ENCODE results near the gene MSL2.
"Not testable (repeated sequence)": the region's sequence is repeated elsewhere in the genome, so short reads cannot be mapped to it uniquely, and the experiment has no call there.

Gene MSL2

DNA sequence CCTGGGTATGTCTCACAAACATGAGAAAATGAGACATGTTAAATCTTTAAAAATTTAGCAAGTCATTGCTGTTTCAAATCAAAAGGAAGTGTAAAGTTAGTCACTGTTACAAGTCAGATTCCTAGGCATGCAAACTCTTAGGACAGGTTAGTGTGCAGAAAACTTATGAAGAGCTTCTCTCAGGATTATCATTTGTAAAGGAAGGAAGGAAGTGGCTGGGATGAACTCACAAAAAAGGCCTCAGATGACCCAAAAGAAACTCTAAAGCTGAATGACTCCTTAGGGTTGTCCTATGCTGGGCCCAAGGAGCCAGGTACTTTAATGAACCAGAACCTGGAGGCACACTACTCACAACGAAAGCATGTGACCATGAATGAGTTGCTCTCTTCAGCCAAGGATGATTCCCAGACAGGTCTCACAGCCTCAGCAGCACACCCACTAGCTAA, 25.0 kb downstream of the MSL2 start:
- no peaks in the 10 kb centered on the region for H3K27me3 ChIP-seq (ENCODE audit: control insufficient read depth, insufficient read depth, low read length)
- H3K4me3 ChIP-seq (ENCODE audit: low read length), result no peak overlapping the region
- no CpG with 5 or more reads among the region's 1 CpG for WGBS (ENCODE audit: insufficient coverage, insufficient read length)
- H3K36me3 ChIP-seq (ENCODE audit: control insufficient read depth, insufficient read depth, low read length), result no peaks in the 10 kb centered on the region
- H3K27ac ChIP-seq (ENCODE audit: low read length), result no peak overlapping the region
- DNase-seq (ENCODE audit: low read depth, low spot score), result no peak
- no peaks in the 10 kb centered on the region for H3K9me3 ChIP-seq (ENCODE audit: control insufficient read depth, insufficient read depth, low read length)
- H3K4me1 ChIP-seq (ENCODE audit: control insufficient read depth, insufficient read depth, low read length), result no peaks in the 10 kb centered on the region

DNA sequence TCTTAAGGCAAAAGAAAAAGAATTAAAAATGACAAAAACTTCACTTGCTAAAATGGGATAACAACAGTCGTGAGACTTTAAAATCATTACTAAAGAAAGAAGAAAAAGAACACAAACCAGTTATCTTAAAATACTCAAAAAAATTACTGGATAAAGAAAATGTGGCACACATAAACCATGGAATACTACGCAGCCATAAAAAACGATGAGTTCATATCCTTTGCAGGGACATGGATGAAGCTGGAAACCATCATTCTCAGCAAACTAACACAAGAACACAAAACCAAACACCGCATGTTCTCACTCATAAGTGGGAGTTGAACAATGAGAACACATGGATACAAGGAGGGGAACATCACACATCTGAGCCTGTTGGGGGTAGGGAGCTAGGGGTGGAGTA, 27.9 kb downstream of the MSL2 start:
- H3K4me3 ChIP-seq (ENCODE audit: low read length); H3K27ac ChIP-seq (ENCODE audit: low read length); H3K36me3 ChIP-seq (ENCODE audit: control insufficient read depth, insufficient read depth, low read length); H3K9me3 ChIP-seq (ENCODE audit: control insufficient read depth, insufficient read depth, low read length); DNase-seq (ENCODE audit: low read depth, low spot score); H3K27me3 ChIP-seq (ENCODE audit: control insufficient read depth, insufficient read depth, low read length); H3K4me1 ChIP-seq (ENCODE audit: control insufficient read depth, insufficient read depth, low read length): not testable (repeated sequence)
- no CpG with 5 or more reads among the region's 4 CpGs for WGBS (ENCODE audit: insufficient coverage, insufficient read length)

DNA sequence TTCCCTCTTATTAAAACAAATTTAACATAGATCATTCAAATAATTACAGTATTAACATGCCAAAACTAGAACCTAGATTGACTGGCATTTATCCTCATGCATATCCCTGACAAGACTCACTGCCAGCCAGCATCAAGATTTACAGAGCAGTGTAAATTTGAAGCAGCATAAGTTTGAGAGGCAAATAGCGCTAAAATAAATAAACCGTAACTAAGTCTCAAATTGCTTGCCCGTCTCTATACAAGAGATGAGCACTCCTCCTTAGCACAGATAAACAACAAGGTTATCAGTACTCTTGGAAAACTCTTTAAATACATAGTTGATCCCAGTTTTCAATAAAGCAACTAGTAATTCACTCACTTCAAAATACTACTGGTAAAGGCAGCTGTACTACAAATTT, 29.6 kb downstream of the MSL2 start:
- Histone ChIP-seq H3K9me3 (ENCODE audit: control insufficient read depth, insufficient read depth, low read length) (no peaks in the 10 kb centered on the region), H3K36me3 (ENCODE audit: control insufficient read depth, insufficient read depth, low read length) (no peaks in the 10 kb centered on the region), H3K4me1 (ENCODE audit: control insufficient read depth, insufficient read depth, low read length) (no peaks in the 10 kb centered on the region; the same call in 1 of the 2 replicates), H3K4me3 (ENCODE audit: low read length) (no peak overlapping the region), H3K27me3 (ENCODE audit: control insufficient read depth, insufficient read depth, low read length) (no peaks in the 10 kb centered on the region), H3K27ac (ENCODE audit: low read length) (no peak overlapping the region)
- DNase-seq (ENCODE audit: low read depth, low spot score), result no peak
- no CpG with 5 or more reads among the region's 3 CpGs for WGBS (ENCODE audit: insufficient coverage, insufficient read length)

DNA sequence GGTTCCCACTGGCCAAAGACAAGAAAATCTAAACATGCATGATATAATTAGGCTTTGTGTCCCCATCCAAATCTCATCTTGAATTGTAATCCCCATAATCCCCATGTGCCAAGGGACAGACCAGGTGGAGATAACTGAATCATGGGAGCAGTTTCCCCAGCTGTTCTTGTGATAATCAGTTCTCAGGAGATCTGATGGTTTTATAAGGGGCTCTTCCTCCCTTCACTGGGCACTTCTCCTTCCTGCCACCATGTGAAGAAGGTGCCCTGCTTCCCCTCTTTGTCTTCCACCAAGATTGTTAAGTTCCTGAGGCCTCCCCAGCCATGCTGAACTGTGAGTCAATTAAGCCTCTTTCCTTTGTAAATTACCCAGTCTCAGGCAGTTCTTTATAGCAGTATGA, 32.5 kb downstream of the MSL2 start:
- DNase-seq (ENCODE audit: low read depth, low spot score); H3K9me3 ChIP-seq (ENCODE audit: control insufficient read depth, insufficient read depth, low read length); H3K27ac ChIP-seq (ENCODE audit: low read length); H3K4me1 ChIP-seq (ENCODE audit: control insufficient read depth, insufficient read depth, low read length); H3K36me3 ChIP-seq (ENCODE audit: control insufficient read depth, insufficient read depth, low read length); H3K27me3 ChIP-seq (ENCODE audit: control insufficient read depth, insufficient read depth, low read length); H3K4me3 ChIP-seq (ENCODE audit: low read length): not testable (repeated sequence)

DNA sequence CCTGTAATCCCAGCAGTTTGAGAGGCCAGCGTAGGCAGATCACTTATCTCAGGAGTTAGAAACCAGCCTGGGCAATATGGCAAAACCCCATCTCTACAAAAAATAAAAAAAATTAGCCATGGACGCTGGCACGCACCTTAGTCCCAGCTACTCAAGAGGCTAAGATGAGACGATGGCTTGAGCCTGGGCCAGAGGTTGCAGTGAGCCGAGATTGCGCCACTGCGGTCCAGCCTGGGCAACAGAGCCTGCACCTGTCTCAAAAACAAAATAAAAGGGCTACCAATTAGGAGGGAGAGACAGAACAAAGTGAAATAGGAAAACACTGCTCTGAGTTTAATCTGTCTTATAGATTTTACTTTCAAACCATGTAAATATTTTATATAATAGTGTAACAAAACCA, 33.8 kb downstream of the MSL2 start:
- no peaks in the 10 kb centered on the region for H3K27me3 ChIP-seq (ENCODE audit: control insufficient read depth, insufficient read depth, low read length)
- no peak overlapping the region for H3K4me3 ChIP-seq (ENCODE audit: low read length)
- DNase-seq (ENCODE audit: low read depth, low spot score), result no peak
- no peaks in the 10 kb centered on the region for H3K36me3 ChIP-seq (ENCODE audit: control insufficient read depth, insufficient read depth, low read length)
- H3K4me1 ChIP-seq (ENCODE audit: control insufficient read depth, insufficient read depth, low read length), result no peaks in the 10 kb centered on the region; the same call in 1 of the 2 replicates
- WGBS (ENCODE audit: insufficient coverage, insufficient read length), result no CpG with 5 or more reads among the region's 7 CpGs
- H3K27ac ChIP-seq (ENCODE audit: low read length), result no peak overlapping the region
- no peaks in the 10 kb centered on the region for H3K9me3 ChIP-seq (ENCODE audit: control insufficient read depth, insufficient read depth, low read length)

DNA sequence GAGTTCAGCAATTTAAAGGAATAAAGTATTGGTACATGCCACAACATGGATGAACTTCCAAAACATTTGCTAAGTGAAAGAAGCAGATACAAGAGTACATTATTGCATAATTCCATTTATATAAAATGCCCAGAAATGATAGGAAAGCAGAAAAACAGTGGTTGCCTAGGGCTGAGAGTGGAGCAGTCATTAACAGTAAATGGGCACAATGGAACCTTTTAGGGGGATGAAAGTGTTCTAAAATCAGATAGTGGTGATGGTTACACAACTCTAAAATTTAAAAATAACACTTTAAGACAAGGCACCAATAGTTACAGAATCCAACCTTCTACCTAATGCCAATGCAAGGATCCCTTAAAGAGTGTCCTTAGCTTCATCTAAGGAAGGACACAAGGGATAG, 34.6 kb downstream of the MSL2 start:
- Histone ChIP-seq H3K36me3 (ENCODE audit: control insufficient read depth, insufficient read depth, low read length) (no peaks in the 10 kb centered on the region), H3K4me1 (ENCODE audit: control insufficient read depth, insufficient read depth, low read length) (no peaks in the 10 kb centered on the region; the same call in 1 of the 2 replicates), H3K27ac (ENCODE audit: low read length) (no peak overlapping the region), H3K4me3 (ENCODE audit: low read length) (no peak overlapping the region), H3K27me3 (ENCODE audit: control insufficient read depth, insufficient read depth, low read length) (no peaks in the 10 kb centered on the region), H3K9me3 (ENCODE audit: control insufficient read depth, insufficient read depth, low read length) (no peaks in the 10 kb centered on the region)
- DNase-seq (ENCODE audit: low read depth, low spot score), result no peak

DNA sequence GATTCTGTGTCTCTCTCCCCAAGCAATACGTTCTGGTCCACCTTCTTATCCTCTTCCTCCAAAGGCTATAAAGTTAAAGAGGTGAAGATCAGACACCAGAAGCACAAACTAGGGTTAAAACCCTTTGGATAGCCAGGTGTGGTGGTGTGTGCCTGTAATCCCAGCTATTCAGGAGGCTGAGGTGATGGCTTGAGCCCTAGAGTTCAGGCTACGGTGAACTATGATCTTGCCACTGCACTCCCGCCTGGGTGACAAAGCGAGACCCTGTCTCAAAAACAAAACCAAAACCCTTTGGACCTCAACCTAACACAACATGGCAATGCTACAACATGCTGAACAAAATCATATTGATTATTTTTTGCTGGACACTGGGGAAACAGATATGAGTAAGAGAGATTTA, 43.2 kb downstream of the MSL2 start:
- H3K36me3 ChIP-seq (ENCODE audit: control insufficient read depth, insufficient read depth, low read length), result peaks cover 5% of the 10 kb centered on the region; the same call in 1 of the 2 replicates
- DNase-seq (ENCODE audit: low read depth, low spot score), result no peak
- no peaks in the 10 kb centered on the region for H3K9me3 ChIP-seq (ENCODE audit: control insufficient read depth, insufficient read depth, low read length)
- no peaks in the 10 kb centered on the region for H3K27me3 ChIP-seq (ENCODE audit: control insufficient read depth, insufficient read depth, low read length)
- no peak overlapping the region for H3K4me3 ChIP-seq (ENCODE audit: low read length)
- H3K27ac ChIP-seq (ENCODE audit: low read length), result no peak overlapping the region
- peaks cover 1% of the 10 kb centered on the region; the same call in 1 of the 2 replicates for H3K4me1 ChIP-seq (ENCODE audit: control insufficient read depth, insufficient read depth, low read length)
- no CpG with 5 or more reads among the region's 4 CpGs for WGBS (ENCODE audit: insufficient coverage, insufficient read length)

DNA sequence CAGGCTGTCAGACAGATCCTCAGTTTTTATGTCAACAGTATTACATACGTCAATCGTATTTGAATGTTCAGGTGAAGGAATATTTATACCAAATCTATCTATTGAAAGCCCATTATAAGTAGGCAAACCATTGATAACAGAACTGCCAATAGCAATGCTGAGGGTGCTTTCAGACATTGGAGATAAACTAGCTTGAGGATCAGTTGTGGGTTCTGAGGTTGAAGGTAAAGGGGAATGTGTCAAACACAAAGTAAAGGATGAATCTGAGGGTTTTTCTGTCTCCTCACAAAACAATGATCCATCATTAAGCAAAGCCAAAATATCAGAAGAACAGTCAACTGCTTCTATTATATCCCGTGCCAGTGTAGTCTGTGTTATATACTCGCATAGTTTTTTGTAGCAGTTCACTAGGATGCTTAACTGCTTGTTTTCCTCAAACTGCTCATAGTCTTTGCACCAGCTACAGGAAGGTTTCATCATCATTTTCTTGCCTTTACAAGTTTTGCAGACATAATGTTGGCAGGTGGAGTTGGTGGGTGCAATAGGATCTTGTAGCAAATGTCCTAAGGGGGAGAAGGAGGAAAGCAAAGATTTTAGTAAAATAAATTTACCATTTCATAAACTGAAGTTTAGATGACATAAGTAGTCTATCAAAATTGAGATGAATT, 43.8 kb downstream of the MSL2 start:
- Histone ChIP-seq H3K4me1 (ENCODE audit: control insufficient read depth, insufficient read depth, low read length) (peaks cover 1% of the 10 kb centered on the region; the same call in 1 of the 2 replicates), H3K36me3 (ENCODE audit: control insufficient read depth, insufficient read depth, low read length) (peaks cover 5% of the 10 kb centered on the region; the same call in 1 of the 2 replicates), H3K27me3 (ENCODE audit: control insufficient read depth, insufficient read depth, low read length) (no peaks in the 10 kb centered on the region), H3K9me3 (ENCODE audit: control insufficient read depth, insufficient read depth, low read length) (no peaks in the 10 kb centered on the region), H3K4me3 (ENCODE audit: low read length) (no peak overlapping the region), H3K27ac (ENCODE audit: low read length) (no peak overlapping the region)
- WGBS (ENCODE audit: insufficient coverage, insufficient read length), result no CpG with 5 or more reads among the region's 4 CpGs
- DNase-seq (ENCODE audit: low read depth, low spot score), result no peak

DNA sequence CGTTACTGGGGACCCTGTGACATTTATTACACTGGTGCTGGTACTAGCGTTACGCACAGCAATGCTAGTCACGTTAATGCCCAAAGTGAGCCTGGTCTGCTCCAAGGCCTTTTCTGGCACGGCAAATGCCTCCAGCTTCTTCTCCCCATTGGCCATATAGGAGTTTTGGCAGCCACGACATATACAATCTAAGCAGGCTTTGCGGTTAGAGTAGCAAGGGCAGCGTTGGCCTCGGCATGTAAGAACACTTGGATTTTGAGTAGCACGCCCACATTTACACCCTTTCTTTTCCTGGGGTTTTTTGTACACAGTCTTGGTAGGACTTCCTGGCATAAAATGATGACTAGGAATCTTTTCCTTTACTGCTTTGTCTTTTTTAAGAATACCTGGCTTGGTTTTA, 44.9 kb downstream of the MSL2 start:
- Histone ChIP-seq H3K4me1 (ENCODE audit: control insufficient read depth, insufficient read depth, low read length) (peaks cover 1% of the 10 kb centered on the region; the same call in 1 of the 2 replicates), H3K27ac (ENCODE audit: low read length) (no peak overlapping the region), H3K36me3 (ENCODE audit: control insufficient read depth, insufficient read depth, low read length) (peaks cover 5% of the 10 kb centered on the region; the same call in 1 of the 2 replicates), H3K9me3 (ENCODE audit: control insufficient read depth, insufficient read depth, low read length) (no peaks in the 10 kb centered on the region), H3K4me3 (ENCODE audit: low read length) (no peak overlapping the region), H3K27me3 (ENCODE audit: control insufficient read depth, insufficient read depth, low read length) (no peaks in the 10 kb centered on the region)
- WGBS (ENCODE audit: insufficient coverage, insufficient read length), result no CpG with 5 or more reads among the region's 10 CpGs
- no peak for DNase-seq (ENCODE audit: low read depth, low spot score)

DNA sequence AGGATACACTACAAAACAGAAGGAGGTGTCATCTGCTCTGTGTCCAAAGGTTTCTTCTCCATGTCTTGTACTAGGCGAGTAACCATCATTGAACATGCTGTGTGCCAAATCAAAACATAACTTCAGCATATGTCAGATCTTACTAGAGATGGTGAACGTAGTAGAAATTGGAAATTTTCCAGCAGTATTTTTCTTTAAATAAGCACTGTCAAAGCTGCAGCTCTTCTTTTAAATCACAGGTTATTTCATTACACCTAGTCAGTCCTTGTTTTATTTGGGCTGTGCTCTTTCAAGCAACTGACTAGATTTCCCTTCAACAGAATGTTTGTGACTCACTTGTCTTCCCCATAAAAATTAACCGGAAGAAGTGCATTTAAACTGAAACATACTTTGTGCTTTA, 46.5 kb downstream of the MSL2 start:
- no CpG with 5 or more reads among the region's 3 CpGs for WGBS (ENCODE audit: insufficient coverage, insufficient read length)
- Histone ChIP-seq H3K27ac (ENCODE audit: low read length) (no peak overlapping the region), H3K27me3 (ENCODE audit: control insufficient read depth, insufficient read depth, low read length) (no peaks in the 10 kb centered on the region), H3K4me3 (ENCODE audit: low read length) (no peak overlapping the region), H3K4me1 (ENCODE audit: control insufficient read depth, insufficient read depth, low read length) (no peaks in the 10 kb centered on the region), H3K9me3 (ENCODE audit: control insufficient read depth, insufficient read depth, low read length) (no peaks in the 10 kb centered on the region), H3K36me3 (ENCODE audit: control insufficient read depth, insufficient read depth, low read length) (peaks cover 5% of the 10 kb centered on the region; the same call in 1 of the 2 replicates)
- no peak for DNase-seq (ENCODE audit: low read depth, low spot score)

All from iPS DF 6.9 (cell line).